IPS-18c (cell line): ENCODE data around the gene TBX4.
"Not testable (repeated sequence)": the region's sequence is repeated elsewhere in the genome, so short reads cannot be mapped to it uniquely, and the experiment has no call there.

ENCODE experiments used
- H3K4me3 ChIP-seq: 2 replicates; pipeline ENCODE4 v1.7.0; 2013; ENCODE audit warnings: low read depth, mild to moderate bottlenecking, low read length, moderate library complexity; ENCODE audit not compliant: insufficient read depth
- H3K9me3 ChIP-seq: one replicate; pipeline ENCODE4 v1.6.1; 2013; ENCODE audit warnings: mild to moderate bottlenecking, low read length, moderate library complexity; ENCODE audit not compliant: control insufficient read depth, insufficient read depth

TBX4 gene

GRCh38 chr17:61443475-61443882, 8.7 kb upstream of the TBX4 start:
- Histone ChIP-seq H3K9me3 (no peaks in the 10 kb centered on the region), H3K4me3 (no peak overlapping the region)

- H3K4me3 ChIP-seq, result no peak overlapping the region
- H3K9me3 ChIP-seq, result no peaks in the 10 kb centered on the region
These were observed 8.1 kb upstream of the TBX4 start for GRCh38 chr17:61444075-61444474.

- Histone ChIP-seq H3K9me3 (no peaks in the 10 kb centered on the region), H3K4me3 (no peak overlapping the region)
These were observed 7.4 kb upstream of the TBX4 start for GRCh38 chr17:61444831-61445230.

- Histone ChIP-seq H3K4me3 (no peak overlapping the region), H3K9me3 (no peaks in the 10 kb centered on the region)
These were observed 4.9 kb upstream of the TBX4 start for GRCh38 chr17:61447358-61447757.

- H3K4me3 ChIP-seq, result no peak overlapping the region
- H3K9me3 ChIP-seq, result no peaks in the 10 kb centered on the region
These were observed 4.2 kb upstream of the TBX4 start for GRCh38 chr17:61448042-61448441.

GRCh38 chr17:61449140-61449539, 3.1 kb upstream of the TBX4 start:
- not testable (repeated sequence) for H3K9me3 ChIP-seq, H3K4me3 ChIP-seq

GRCh38 chr17:61449707-61450640, 2.2 kb upstream of the TBX4 start:
- Histone ChIP-seq H3K9me3 (no peaks in the 10 kb centered on the region), H3K4me3 (no peak overlapping the region)

- peak overlapping the region; percentile 43; the same call in 1 of the 2 replicates for H3K4me3 ChIP-seq
- H3K9me3 ChIP-seq, result no peaks in the 10 kb centered on the region
These were observed 1.3 kb upstream of the TBX4 start for GRCh38 chr17:61450641-61451537.

GRCh38 chr17:61451538-61452300, 503 bp upstream of the TBX4 start:
- Histone ChIP-seq H3K9me3 (no peaks in the 10 kb centered on the region), H3K4me3 (peak overlapping the region; percentile 43)

- Histone ChIP-seq H3K4me3 (no peak overlapping the region), H3K9me3 (no peaks in the 10 kb centered on the region)
These were observed 1.6 kb downstream of the TBX4 start for GRCh38 chr17:61453566-61454380.

GRCh38 chr17:61454381-61455323, 2.4 kb downstream of the TBX4 start:
- H3K4me3 ChIP-seq, result peak overlapping the region; percentile 15; the same call in 1 of the 2 replicates
- H3K9me3 ChIP-seq, result no peaks in the 10 kb centered on the region

GRCh38 chr17:61455324-61456060, 3.3 kb downstream of the TBX4 start:
- Histone ChIP-seq H3K9me3 (no peaks in the 10 kb centered on the region), H3K4me3 (no peak overlapping the region)

GRCh38 chr17:61456061-61456681, 3.9 kb downstream of the TBX4 start:
- H3K4me3 ChIP-seq, result no peak overlapping the region
- no peaks in the 10 kb centered on the region for H3K9me3 ChIP-seq

- H3K4me3 ChIP-seq, result no peak overlapping the region; the same call in 1 of the 2 replicates
These were observed 4.5 kb downstream of the TBX4 start for GRCh38 chr17:61456688-61457225.

More at GRCh38 chr17:61456688-61457225, 4.5 kb downstream of the TBX4 start:
- H3K9me3 ChIP-seq, result no peaks in the 10 kb centered on the region
